ENCODE results near the gene DAPP1. TPM values are rescaled to one million over a fixed set of nuclear protein-coding genes. Genes with fewer than 3 reads are reported as not detected.

Gene DAPP1
- total RNA-seq, 1 experiment from 2014 or later = not detected

DNA sequence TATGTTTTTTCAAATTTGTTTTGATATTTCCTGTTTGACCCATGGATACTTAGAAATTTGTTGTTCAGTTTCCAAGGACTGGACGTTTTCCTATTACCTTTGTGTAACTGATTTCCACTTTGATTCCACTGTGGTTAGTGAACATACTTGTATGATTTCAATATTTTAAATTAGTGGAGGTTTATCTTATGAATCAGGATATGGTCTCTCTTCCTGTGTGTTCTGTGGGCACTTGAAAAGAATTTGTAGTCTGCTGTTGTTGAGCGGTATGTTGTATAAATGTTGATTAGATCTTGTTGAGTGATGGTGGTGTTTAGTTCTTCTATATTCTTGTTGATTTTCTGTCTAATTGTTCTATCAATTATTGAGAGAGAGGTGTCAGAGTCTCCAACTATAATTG, 98.8 kb downstream of the DAPP1 start (continued):
- TF ChIP-seq, protein P1, sequence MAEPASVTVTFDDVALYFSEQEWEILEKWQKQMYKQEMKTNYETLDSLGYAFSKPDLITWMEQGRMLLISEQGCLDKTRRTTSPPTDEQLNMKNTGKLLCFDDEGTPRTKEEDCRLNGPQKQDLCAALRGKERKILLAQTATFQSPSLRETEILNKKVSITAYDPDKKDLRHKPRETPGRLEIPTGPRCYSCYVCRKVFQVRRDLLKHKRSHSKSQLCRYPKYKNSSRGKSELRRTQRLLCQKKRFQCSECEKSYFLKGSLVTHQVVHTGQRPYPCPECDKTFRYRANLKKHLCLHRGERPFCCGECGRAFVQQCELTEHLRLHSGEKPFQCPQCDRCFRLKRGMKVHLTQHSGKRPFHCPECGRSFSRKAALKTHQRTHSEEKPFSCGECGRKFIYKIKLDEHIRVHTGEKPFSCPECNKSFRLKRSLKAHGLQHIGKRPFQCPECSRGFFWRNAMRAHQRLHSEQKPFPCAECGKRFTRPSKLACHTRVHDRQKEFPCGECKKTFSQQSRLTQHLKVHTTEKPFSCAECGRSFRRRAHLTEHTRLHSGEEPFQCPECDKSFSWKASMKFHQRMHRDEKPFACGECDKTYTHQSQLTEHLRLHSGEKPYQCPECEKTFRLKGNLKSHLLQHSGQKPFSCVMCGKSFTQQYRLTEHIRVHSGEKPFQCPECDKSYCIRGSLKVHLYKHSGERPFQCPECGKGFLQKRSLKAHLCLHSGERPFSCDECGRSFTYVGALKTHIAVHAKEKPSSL (CRISPR knock-in tag; conservative IDR thresholded peaks at IDR 0.05) = no peak

DNA sequence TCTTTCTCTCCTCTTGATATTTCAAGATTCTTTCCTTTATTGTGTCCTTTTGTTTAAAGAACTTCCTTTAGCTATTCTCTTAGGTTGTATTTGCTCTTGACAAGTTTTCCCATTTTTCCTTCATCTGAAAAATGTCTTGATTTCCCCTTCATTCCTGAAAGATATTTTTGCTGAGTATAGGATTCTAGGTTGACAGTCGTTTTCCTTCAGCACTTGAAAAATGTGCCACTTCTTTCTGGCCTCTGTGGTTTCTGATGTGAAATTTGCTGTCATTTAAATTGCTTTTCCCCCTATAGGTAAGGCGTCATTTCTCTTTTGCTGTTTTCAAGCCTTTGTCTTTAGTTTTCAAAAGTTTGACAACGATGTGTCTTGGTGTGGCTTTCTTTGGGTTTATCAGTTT, 100.9 kb downstream of the DAPP1 start:
- POLR2A ChIA-PET = no interaction called here
- CTCF ChIA-PET = no interaction called here

DNA sequence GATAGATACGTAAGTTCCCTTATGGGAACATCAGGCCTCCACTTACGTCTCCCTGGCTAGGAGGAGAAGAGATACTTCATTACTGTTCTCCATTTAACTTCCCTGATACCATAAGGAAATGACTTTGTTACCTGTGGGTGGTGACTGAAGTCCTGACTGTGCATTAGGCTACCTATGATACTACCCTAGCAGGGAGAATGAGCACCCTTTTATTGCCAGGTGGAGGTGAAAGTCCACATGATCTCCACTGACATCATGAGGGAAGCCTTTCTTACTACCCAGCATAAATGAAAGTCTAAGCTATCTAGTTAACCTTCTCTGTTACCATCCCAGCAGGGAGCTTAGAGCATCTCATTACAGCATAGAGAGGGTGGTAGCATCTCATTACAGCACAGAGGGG, 102.0 kb downstream of the DAPP1 start:
- CTCF ChIA-PET = no interaction called here
- ATAC-seq (no peak), DNase-seq (ENCODE audit: low spot score) (no peak)
- Mint-ChIP-seq H3K4me1 (no peaks in the 10 kb centered on the region), H3K4me3 (no peak overlapping the region), H3K9me3 (0 out of 2 replicates have a peak, but pooled peaks cover 4% of the 10 kb centered on the region), H3K36me3 (peaks cover 34% of the 10 kb centered on the region), H3K27ac (no peak overlapping the region), H3K27me3 (ENCODE audit: low read depth) (no peaks in the 10 kb centered on the region)
- POLR2A ChIA-PET = no interaction called here
- TF ChIP-seq, protein P2, sequence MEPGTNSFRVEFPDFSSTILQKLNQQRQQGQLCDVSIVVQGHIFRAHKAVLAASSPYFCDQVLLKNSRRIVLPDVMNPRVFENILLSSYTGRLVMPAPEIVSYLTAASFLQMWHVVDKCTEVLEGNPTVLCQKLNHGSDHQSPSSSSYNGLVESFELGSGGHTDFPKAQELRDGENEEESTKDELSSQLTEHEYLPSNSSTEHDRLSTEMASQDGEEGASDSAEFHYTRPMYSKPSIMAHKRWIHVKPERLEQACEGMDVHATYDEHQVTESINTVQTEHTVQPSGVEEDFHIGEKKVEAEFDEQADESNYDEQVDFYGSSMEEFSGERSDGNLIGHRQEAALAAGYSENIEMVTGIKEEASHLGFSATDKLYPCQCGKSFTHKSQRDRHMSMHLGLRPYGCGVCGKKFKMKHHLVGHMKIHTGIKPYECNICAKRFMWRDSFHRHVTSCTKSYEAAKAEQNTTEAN (CRISPR knock-in tag; IDR thresholded peaks at IDR 0.05) = no peak
- TF ChIP-seq, protein P3, sequence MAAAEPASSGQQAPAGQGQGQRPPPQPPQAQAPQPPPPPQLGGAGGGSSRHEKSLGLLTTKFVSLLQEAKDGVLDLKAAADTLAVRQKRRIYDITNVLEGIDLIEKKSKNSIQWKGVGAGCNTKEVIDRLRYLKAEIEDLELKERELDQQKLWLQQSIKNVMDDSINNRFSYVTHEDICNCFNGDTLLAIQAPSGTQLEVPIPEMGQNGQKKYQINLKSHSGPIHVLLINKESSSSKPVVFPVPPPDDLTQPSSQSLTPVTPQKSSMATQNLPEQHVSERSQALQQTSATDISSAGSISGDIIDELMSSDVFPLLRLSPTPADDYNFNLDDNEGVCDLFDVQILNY (CRISPR knock-in tag; IDR thresholded peaks at IDR 0.05) = no peak
- TF ChIP-seq, protein P4, sequence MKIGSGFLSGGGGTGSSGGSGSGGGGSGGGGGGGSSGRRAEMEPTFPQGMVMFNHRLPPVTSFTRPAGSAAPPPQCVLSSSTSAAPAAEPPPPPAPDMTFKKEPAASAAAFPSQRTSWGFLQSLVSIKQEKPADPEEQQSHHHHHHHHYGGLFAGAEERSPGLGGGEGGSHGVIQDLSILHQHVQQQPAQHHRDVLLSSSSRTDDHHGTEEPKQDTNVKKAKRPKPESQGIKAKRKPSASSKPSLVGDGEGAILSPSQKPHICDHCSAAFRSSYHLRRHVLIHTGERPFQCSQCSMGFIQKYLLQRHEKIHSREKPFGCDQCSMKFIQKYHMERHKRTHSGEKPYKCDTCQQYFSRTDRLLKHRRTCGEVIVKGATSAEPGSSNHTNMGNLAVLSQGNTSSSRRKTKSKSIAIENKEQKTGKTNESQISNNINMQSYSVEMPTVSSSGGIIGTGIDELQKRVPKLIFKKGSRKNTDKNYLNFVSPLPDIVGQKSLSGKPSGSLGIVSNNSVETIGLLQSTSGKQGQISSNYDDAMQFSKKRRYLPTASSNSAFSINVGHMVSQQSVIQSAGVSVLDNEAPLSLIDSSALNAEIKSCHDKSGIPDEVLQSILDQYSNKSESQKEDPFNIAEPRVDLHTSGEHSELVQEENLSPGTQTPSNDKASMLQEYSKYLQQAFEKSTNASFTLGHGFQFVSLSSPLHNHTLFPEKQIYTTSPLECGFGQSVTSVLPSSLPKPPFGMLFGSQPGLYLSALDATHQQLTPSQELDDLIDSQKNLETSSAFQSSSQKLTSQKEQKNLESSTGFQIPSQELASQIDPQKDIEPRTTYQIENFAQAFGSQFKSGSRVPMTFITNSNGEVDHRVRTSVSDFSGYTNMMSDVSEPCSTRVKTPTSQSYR (CRISPR knock-in tag; IDR thresholded peaks at IDR 0.05) = no peak
- no peak for TF ChIP-seq ZNF396 (CRISPR knock-in tag; IDR thresholded peaks at IDR 0.05; ENCODE audit: borderline replicate concordance)
- no peak for TF ChIP-seq ZNF219 (CRISPR knock-in tag; IDR thresholded peaks at IDR 0.05; ENCODE audit: borderline replicate concordance)
- no peak for TF ChIP-seq SMAD3 (CRISPR knock-in tag; IDR thresholded peaks at IDR 0.05; ENCODE audit: borderline replicate concordance)
- no peak for TF ChIP-seq ZNF317 (CRISPR knock-in tag; IDR thresholded peaks at IDR 0.05; ENCODE audit: borderline replicate concordance, low read depth)
- TF ChIP-seq NFYB (CRISPR knock-in tag; conservative IDR thresholded peaks at IDR 0.05; ENCODE audit: low read depth) = no peak
- no peak for TF ChIP-seq ETV6 (CRISPR knock-in tag; IDR thresholded peaks at IDR 0.05)
- TF ChIP-seq JUN (CRISPR knock-in tag; IDR thresholded peaks at IDR 0.05) = no peak
- no peak for TF ChIP-seq ESRRA (CRISPR knock-in tag; IDR thresholded peaks at IDR 0.05; ENCODE audit: borderline replicate concordance)
- no peak for TF ChIP-seq NFE2L1 (CRISPR knock-in tag; IDR thresholded peaks at IDR 0.05)
- no peak for TF ChIP-seq IRF2 (CRISPR knock-in tag; IDR thresholded peaks at IDR 0.05; ENCODE audit: borderline replicate concordance, low read depth)
- no peak for TF ChIP-seq TEAD1 (CRISPR knock-in tag; IDR thresholded peaks at IDR 0.05)
- TF ChIP-seq, protein P5, sequence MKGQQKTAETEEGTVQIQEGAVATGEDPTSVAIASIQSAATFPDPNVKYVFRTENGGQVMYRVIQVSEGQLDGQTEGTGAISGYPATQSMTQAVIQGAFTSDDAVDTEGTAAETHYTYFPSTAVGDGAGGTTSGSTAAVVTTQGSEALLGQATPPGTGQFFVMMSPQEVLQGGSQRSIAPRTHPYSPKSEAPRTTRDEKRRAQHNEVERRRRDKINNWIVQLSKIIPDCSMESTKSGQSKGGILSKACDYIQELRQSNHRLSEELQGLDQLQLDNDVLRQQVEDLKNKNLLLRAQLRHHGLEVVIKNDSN (CRISPR knock-in tag; IDR thresholded peaks at IDR 0.05) = no peak
- TF ChIP-seq, protein P6, sequence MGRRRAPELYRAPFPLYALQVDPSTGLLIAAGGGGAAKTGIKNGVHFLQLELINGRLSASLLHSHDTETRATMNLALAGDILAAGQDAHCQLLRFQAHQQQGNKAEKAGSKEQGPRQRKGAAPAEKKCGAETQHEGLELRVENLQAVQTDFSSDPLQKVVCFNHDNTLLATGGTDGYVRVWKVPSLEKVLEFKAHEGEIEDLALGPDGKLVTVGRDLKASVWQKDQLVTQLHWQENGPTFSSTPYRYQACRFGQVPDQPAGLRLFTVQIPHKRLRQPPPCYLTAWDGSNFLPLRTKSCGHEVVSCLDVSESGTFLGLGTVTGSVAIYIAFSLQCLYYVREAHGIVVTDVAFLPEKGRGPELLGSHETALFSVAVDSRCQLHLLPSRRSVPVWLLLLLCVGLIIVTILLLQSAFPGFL (CRISPR knock-in tag; IDR thresholded peaks at IDR 0.05; ENCODE audit: borderline replicate concordance) = no peak

More for the DNA sequence above, 100.9 kb downstream of the DAPP1 start:
- ATAC-seq = no peak
- H3K4me3 Mint-ChIP-seq = no peak overlapping the region
- TF ChIP-seq NR1H2 (CRISPR knock-in tag; IDR thresholded peaks at IDR 0.05) (no peak), GABPB1 (CRISPR knock-in tag; IDR thresholded peaks at IDR 0.05) (no peak), TCF7 (CRISPR knock-in tag; IDR thresholded peaks at IDR 0.05; ENCODE audit: low read depth) (no peak), ZNF671 (CRISPR knock-in tag; IDR thresholded peaks at IDR 0.05) (no peak), MYBL2 (CRISPR knock-in tag; IDR thresholded peaks at IDR 0.05) (no peak)
- TF ChIP-seq, protein P7, sequence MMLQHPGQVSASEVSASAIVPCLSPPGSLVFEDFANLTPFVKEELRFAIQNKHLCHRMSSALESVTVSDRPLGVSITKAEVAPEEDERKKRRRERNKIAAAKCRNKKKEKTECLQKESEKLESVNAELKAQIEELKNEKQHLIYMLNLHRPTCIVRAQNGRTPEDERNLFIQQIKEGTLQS (CRISPR knock-in tag; conservative IDR thresholded peaks at IDR 0.05) = no peak
- TF ChIP-seq, protein P8, sequence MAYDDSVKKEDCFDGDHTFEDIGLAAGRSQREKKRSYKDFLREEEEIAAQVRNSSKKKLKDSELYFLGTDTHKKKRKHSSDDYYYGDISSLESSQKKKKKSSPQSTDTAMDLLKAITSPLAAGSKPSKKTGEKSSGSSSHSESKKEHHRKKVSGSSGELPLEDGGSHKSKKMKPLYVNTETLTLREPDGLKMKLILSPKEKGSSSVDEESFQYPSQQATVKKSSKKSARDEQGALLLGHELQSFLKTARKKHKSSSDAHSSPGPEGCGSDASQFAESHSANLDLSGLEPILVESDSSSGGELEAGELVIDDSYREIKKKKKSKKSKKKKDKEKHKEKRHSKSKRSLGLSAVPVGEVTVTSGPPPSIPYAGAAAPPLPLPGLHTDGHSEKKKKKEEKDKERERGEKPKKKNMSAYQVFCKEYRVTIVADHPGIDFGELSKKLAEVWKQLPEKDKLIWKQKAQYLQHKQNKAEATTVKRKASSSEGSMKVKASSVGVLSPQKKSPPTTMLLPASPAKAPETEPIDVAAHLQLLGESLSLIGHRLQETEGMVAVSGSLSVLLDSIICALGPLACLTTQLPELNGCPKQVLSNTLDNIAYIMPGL (CRISPR knock-in tag; IDR thresholded peaks at IDR 0.05) = no peak
- no peaks in the 10 kb centered on the region for H3K4me1 Mint-ChIP-seq
- H3K9me3 Mint-ChIP-seq = 0 out of 2 replicates have a peak, but pooled peaks cover 4% of the 10 kb centered on the region
- H3K27me3 Mint-ChIP-seq (ENCODE audit: low read depth) = no peaks in the 10 kb centered on the region
- H3K27ac Mint-ChIP-seq = no peak overlapping the region
- no peak for DNase-seq (ENCODE audit: low spot score)
- H3K36me3 Mint-ChIP-seq = peaks cover 34% of the 10 kb centered on the region
